HEK293 (cell line): ENCODE data around the gene DHFR.

Experiments used
- PATZ1 ChIP-seq: fragments of 450-650 bp; formaldehyde crosslinking; IDR thresholded peaks from 2 replicates; pipeline ENCODE4 v1.5.1; 2016; ENCODE audit warnings: missing biosample characterization, missing genetic modification characterization
- YY1 ChIP-seq: fragments of 450-650 bp; formaldehyde crosslinking; IDR thresholded peaks from 2 replicates; pipeline ENCODE4 v1.5.1; 2018; ENCODE audit warnings: missing biosample characterization, missing genetic modification characterization
- ZNF324 ChIP-seq: fragments of 450-650 bp; formaldehyde crosslinking; IDR thresholded peaks from 2 replicates; pipeline ENCODE4 v1.5.1; 2016; ENCODE audit warnings: missing biosample characterization, missing genetic modification characterization
- TF ChIP-seq, protein P1 (sequence below): fragments of 450-650 bp; formaldehyde crosslinking; IDR thresholded peaks from 2 replicates; pipeline ENCODE4 v1.5.1; 2016; ENCODE audit warnings: missing biosample characterization, missing genetic modification characterization

DNA sequence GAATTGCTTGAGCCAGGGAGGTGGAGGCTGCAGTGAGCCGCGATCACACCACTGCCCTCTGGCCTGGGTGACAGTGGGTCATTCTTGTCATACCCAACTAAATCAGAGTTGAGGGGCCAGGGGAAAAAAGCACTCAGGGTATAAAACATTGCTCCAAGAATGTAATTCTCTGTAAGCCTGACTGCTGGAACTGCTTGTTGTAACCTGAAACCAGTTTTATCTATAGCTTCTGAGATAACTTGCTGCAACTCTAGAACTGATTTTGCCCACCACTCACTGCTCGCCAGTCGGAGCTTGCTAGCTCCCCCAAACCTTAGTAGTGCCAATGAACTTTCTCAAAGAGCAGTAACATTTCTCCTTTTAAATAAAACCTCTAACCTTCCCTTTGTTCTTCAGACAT lies 9.9 kb downstream of the DHFR start:
- TF ChIP-seq, protein P1, sequence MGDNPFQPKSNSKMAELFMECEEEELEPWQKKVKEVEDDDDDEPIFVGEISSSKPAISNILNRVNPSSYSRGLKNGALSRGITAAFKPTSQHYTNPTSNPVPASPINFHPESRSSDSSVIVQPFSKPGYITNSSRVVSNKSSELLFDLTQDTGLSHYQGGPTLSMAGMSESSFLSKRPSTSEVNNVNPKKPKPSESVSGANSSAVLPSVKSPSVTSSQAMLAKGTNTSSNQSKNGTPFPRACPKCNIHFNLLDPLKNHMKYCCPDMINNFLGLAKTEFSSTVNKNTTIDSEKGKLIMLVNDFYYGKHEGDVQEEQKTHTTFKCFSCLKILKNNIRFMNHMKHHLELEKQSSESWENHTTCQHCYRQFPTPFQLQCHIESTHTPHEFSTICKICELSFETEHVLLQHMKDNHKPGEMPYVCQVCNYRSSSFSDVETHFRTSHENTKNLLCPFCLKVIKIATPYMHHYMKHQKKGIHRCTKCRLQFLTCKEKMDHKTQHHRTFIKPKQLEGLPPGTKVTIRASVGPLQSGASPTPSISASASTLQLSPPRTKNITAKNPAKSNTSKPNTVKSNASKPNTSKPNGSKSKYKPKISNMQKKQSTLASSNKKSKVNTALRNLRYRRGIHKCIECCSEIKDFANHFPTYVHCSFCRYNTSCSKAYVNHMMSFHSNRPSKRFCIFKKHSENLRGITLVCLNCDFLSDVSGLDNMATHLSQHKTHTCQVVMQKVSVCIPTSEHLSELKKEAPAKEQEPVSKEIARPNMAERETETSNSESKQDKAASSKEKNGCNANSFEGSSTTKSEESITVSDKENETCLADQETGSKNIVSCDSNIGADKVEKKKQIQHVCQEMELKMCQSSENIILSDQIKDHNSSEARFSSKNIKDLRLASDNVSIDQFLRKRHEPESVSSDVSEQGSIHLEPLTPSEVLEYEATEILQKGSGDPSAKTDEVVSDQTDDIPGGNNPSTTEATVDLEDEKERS: no peak
- TF ChIP-seq ZNF324 (tag by site-specific recombination) (no peak), YY1 (tag by site-specific recombination) (no peak), PATZ1 (tag by site-specific recombination) (no peak)
